ENCODE measurements around the gene KLHL13.
"Not testable (repeated sequence)": the region's sequence is repeated elsewhere in the genome, so short reads cannot be mapped to it uniquely, and the experiment has no call there.

KLHL13 gene

GRCh38 chrX:118062817-118063615 is 53.6 kb downstream of the KLHL13 start:
- no peak for DNase-seq

- no peak for DNase-seq
Measured at GRCh38 chrX:118062048-118062789, 54.4 kb downstream of the KLHL13 start.

GRCh38 chrX:118058924-118059323 is 57.7 kb downstream of the KLHL13 start:
- DNase-seq, result no peak

GRCh38 chrX:118056870-118057269 is 59.7 kb downstream of the KLHL13 start:
- DNase-seq, result no peak

GRCh38 chrX:118049713-118050112 is 66.9 kb downstream of the KLHL13 start:
- DNase-seq, result no peak

- DNase-seq, result no peak
Measured at GRCh38 chrX:118047446-118048186, 69.0 kb downstream of the KLHL13 start.

GRCh38 chrX:118039591-118039990 is 77.0 kb downstream of the KLHL13 start:
- no peak for DNase-seq

GRCh38 chrX:118038614-118039365 is 77.8 kb downstream of the KLHL13 start:
- DNase-seq, result no peak

GRCh38 chrX:118026631-118027030 is 90.0 kb downstream of the KLHL13 start:
- DNase-seq, result no peak

GRCh38 chrX:118025226-118025625 is 91.4 kb downstream of the KLHL13 start:
- no peak for DNase-seq

- no peak for DNase-seq
Measured at GRCh38 chrX:118024482-118024881, 92.1 kb downstream of the KLHL13 start.

- no peak for DNase-seq
Measured at GRCh38 chrX:118022753-118023152, 93.9 kb downstream of the KLHL13 start.

GRCh38 chrX:118016422-118016821 is 100.2 kb downstream of the KLHL13 start:
- no peak for DNase-seq

GRCh38 chrX:118002417-118002816 is 114.2 kb downstream of the KLHL13 start:
- DNase-seq, result not testable (repeated sequence)

GRCh38 chrX:118000518-118000917 is 116.1 kb downstream of the KLHL13 start:
- DNase-seq, result no peak

- DNase-seq, result no peak
Measured at GRCh38 chrX:117998171-117998570, 118.4 kb downstream of the KLHL13 start.

- DNase-seq, result no peak
Measured at GRCh38 chrX:117996918-117997480, 119.6 kb downstream of the KLHL13 start.

GRCh38 chrX:117996408-117996807 is 120.2 kb downstream of the KLHL13 start:
- no peak for DNase-seq

GRCh38 chrX:117995378-117995777 is 121.2 kb downstream of the KLHL13 start:
- DNase-seq, result no peak

- DNase-seq, result no peak
Measured at GRCh38 chrX:117992192-117992723, 124.4 kb downstream of the KLHL13 start.

GRCh38 chrX:117990438-117990837 is 126.2 kb downstream of the KLHL13 start:
- DNase-seq, result no peak

GRCh38 chrX:117989512-117989911 is 127.1 kb downstream of the KLHL13 start:
- DNase-seq, result no peak
